Transverse colon (tissue), 4 donors: ENCODE results near the gene ANO9. TPM values are rescaled to one million over a fixed set of nuclear protein-coding genes. Genes with fewer than 3 reads are reported as not detected.

Source experiments
- DNase-seq: peaks from one replicate; pipeline ENCODE4 v3.0.0-alpha.2; 2019
- H3K27ac ChIP-seq, 4 donors: fragments of 200-600 bp; sonication (generic); 2 replicates each; pipeline ENCODE4 v1.5.1; 2016 to 2018; ENCODE audit warnings: inconsistent platforms in 4 of 4
- H3K27me3 ChIP-seq: fragments of 200-600 bp; sonication (generic); 2 replicates; pipeline ENCODE4 v1.5.1; 2017; ENCODE audit warnings: inconsistent platforms
- H3K36me3 ChIP-seq, 4 donors: fragments of 200-600 bp; sonication (generic); 2 replicates each; pipeline ENCODE4 v1.5.1; 2017 to 2019; ENCODE audit warnings: inconsistent platforms in 4 of 4
- H3K4me1 ChIP-seq, 4 donors: fragments of 200-600 bp; sonication (generic); 2 replicates each; pipeline ENCODE4 v1.5.1; 2017 to 2020; ENCODE audit warnings: inconsistent platforms in 4 of 4
- H3K4me3 ChIP-seq, 4 donors: fragments of 200-600 bp; sonication (generic); 1 replicate in 1 of 4; 2 replicates in 3 of 4; pipeline versions ENCODE4 v1.5.1 to v1.6.1; 2017 to 2019; ENCODE audit warnings: inconsistent platforms in 4 of 4
- H3K9me3 ChIP-seq, 2 donors: fragments of 200-600 bp; sonication (generic); 2 replicates each; pipeline ENCODE4 v1.5.1; 2017 to 2019; ENCODE audit warnings: inconsistent platforms in 2 of 2
- CTCF ChIP-seq, 5 experiments: fragments of 200-600 bp in 3 of 5; fragments of 450-650 bp in 2 of 5; sonication (generic) in 3 of 5; IDR thresholded peaks; 1 replicate in 2 of 5; 2 replicates in 3 of 5; pipeline ENCODE4 v1.5.1; 2016 to 2017; ENCODE audit warnings: antibody characterized with exemption in 5 of 5, inconsistent platforms in 3 of 5, mild to moderate bottlenecking in 2 of 5, moderate library complexity in 1 of 5
- EP300 ChIP-seq: sonication (generic); formaldehyde crosslinking; IDR thresholded peaks from one replicate; pipeline ENCODE4 v1.6.1; 2017; ENCODE audit warnings: antibody characterized with exemption, low read depth
- POLR2A ChIP-seq: fragments of 450-650 bp; IDR thresholded peaks from one replicate; pipeline ENCODE4 v1.6.1; 2016; ENCODE audit warnings: antibody characterized with exemption, mild to moderate bottlenecking, moderate library complexity
- POLR2AphosphoS5 ChIP-seq, 3 donors: sonication (generic); formaldehyde crosslinking; IDR thresholded peaks; one replicate each; pipeline ENCODE4 v1.6.1; 2016; ENCODE audit warnings: antibody characterized with exemption in 3 of 3
- WGBS, 2 donors: methylation state at CpG; one replicate each; pipeline ENCODE4 v1.1.5; 2018; ENCODE audit warnings: low coverage in 1 of 2; 5-methylcytosine and 5-hydroxymethylcytosine counted together
- in situ Hi-C, 4 donors: fragments of 200-750 bp; cut with MboI; loops; one replicate each; pipeline versions ENCODE4 v1.15.0 to v1.15.1; 2017; ENCODE audit warnings: low sequenced_read_pairs in 3 of 4, low pct_ligation_motif_present in 1 of 4, low pct_unique_long_range_greater_than_20kb in 1 of 4
- intact Hi-C: fragments of 100-400 bp; cut with DNase I; formaldehyde crosslinking; loops from one replicate; pipeline ENCODE4 v1.15.1; 2023; ENCODE audit warnings: low total_unique reads
- total RNA-seq, 4 donors: library from RNA; depleted of rRNA; stranded (reverse); fragments of >200 nt; gene quantifications; one replicate each; pipeline ENCODE4 v1.1.0, GENCODE V29; 2016

ANO9 gene
- total RNA-seq, 4 donors from 2014 or later = 117 to 490 (median 296) TPM

GRCh38 chr11:456533-456932, 14.7 kb upstream of the ANO9 start:
- Histone ChIP-seq H3K4me3 (no peak overlapping the region), H3K9me3 (no peaks in the 10 kb centered on the region), H3K27me3 (no peaks in the 10 kb centered on the region), H3K4me1 (peaks cover 1 to 5% (median 3%) of the 10 kb centered on the region in 4 donors), H3K27ac (no peak overlapping the region), H3K36me3 (no peaks in the 10 kb centered on the region)
- no peak for DNase-seq
- 74% methylated on average over 7 of the region's 7 CpGs; no CpG with 5 or more reads in 1 of the 2 donors for WGBS, 2 donors
- TF ChIP-seq POLR2AphosphoS5 (IDR thresholded peaks at IDR 0.05) (no peak), CTCF (IDR thresholded peaks at IDR 0.05) (no peak), EP300 (no peak), POLR2A (no peak)
- in situ Hi-C loops (loop anchor here in 1 of 4 donors (10.0 kb wide), 1 partner anchor 52 kb away; no protein-coding TSS in a partner anchor), intact Hi-C loops (loop anchor here (10.0 kb wide), 1 partner anchor 48 kb away; the partner anchor contains the start of gene RNH1)

GRCh38 chr11:455566-456147, 13.8 kb upstream of the ANO9 start:
- Histone ChIP-seq H3K27ac (no peak overlapping the region), H3K9me3 (no peaks in the 10 kb centered on the region), H3K27me3 (no peaks in the 10 kb centered on the region), H3K4me3 (no peak overlapping the region), H3K4me1 (peaks cover 7 to 12% (median 9%) of the 10 kb centered on the region in 4 donors), H3K36me3 (no peaks in the 10 kb centered on the region)
- TF ChIP-seq CTCF (IDR thresholded peaks at IDR 0.05) (no peak), POLR2A (no peak), POLR2AphosphoS5 (IDR thresholded peaks at IDR 0.05) (no peak), EP300 (no peak)
- WGBS, 2 donors = 86% methylated on average over 23 of the region's 23 CpGs; no CpG with 5 or more reads in 1 of the 2 donors
- DNase-seq = no peak
- in situ Hi-C loops (loop anchor here in 1 of 4 donors (10.0 kb wide), 1 partner anchor 51 kb away; no protein-coding TSS in a partner anchor), intact Hi-C loops (loop anchor here (10.0 kb wide), 1 partner anchor 49 kb away; the partner anchor contains the start of gene RNH1)

- Histone ChIP-seq H3K9me3 (no peaks in the 10 kb centered on the region), H3K4me1 (peaks cover 7 to 12% (median 9%) of the 10 kb centered on the region in 4 donors), H3K27ac (no peak overlapping the region), H3K36me3 (no peaks in the 10 kb centered on the region), H3K27me3 (no peaks in the 10 kb centered on the region), H3K4me3 (no peak overlapping the region)
- in situ Hi-C loops = loop anchor here in 1 of 4 donors (10.0 kb wide), 1 partner anchor 50 kb away; no protein-coding TSS in a partner anchor
- no peak for TF ChIP-seq POLR2A
- intact Hi-C loops = loop anchor here (10.0 kb wide), 1 partner anchor 50 kb away; the partner anchor contains the start of gene RNH1
- DNase-seq = no peak
- 74% methylated on average over 14 of the region's 14 CpGs; no CpG with 5 or more reads in 1 of the 2 donors for WGBS, 2 donors
Measured at GRCh38 chr11:454801-455565, 13.2 kb upstream of the ANO9 start.

GRCh38 chr11:454043-454442, 12.2 kb upstream of the ANO9 start:
- H3K27me3 ChIP-seq = no peaks in the 10 kb centered on the region
- H3K9me3 ChIP-seq = no peaks in the 10 kb centered on the region
- DNase-seq = no peak
- no peaks in the 10 kb centered on the region for H3K36me3 ChIP-seq
- H3K27ac ChIP-seq = no peak overlapping the region
- WGBS, 2 donors = 91 to 100% methylated on average over 2 to 9 of the region's 9 CpGs
- no peak overlapping the region for H3K4me3 ChIP-seq
- H3K4me1 ChIP-seq = peaks cover 12 to 20% (median 16%) of the 10 kb centered on the region in 4 donors
- no peak for TF ChIP-seq CTCF (IDR thresholded peaks at IDR 0.05)
- in situ Hi-C loops (loop anchor here in 1 of 4 donors (10.0 kb wide), 1 partner anchor 49 kb away; no protein-coding TSS in a partner anchor), intact Hi-C loops (loop anchor here (10.0 kb wide), 1 partner anchor 51 kb away; the partner anchor contains the start of gene RNH1)
